ENCODE measurements around the gene NAB2.
A peak's percentile ranks its signal among the peaks of the same experiment; 100 is the strongest.
"Not testable (repeated sequence)": the region's sequence is repeated elsewhere in the genome, so short reads cannot be mapped to it uniquely, and the experiment has no call there.

The NAB2 gene

DNA sequence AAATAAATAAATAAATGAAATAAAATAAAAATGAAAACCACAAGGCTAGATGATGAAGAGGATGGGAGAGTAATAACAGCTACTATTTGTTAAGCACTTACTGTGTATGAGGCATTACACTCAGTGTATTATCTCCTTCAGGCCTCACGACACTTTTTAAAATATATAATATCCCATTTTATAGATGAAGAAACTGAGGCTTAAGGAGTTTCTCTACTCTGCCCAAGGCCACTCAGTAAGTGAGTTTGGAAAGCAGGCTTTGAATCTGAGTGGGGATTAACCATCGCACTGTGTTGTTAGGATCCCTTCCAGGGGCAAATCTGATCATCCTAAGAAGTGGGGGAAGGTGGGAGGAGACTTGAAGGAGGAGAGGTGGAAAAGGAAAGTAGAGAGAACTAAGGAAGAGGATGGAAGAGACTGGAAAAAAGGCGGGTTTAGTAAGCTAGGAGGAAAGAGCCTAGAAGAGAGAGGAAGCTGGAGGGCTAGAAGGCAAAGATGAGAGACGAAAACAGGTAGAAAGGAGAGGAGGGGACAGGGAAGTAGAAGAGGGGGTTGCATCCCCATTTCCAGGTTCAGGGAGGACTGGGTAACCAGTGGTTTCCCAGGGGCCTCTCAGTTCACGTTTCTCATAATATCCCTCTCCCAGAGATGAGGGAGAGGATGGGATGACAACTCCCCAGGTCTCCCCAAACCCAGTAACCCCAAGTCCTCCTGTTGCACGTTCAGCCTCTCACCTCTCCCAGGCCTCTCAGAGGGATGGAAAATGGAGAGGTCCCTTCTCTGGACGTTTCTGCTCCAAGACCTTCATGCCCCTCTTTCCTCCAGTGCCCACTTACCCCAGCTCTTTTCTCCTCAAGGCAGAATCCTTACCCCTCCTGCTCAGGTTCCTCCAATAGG, 20.5 kb downstream of the NAB2 start:
- DNase-seq (ENCODE audit: low read depth in 3 of 3, low spot score in 1 of 3), result no peak

DNA sequence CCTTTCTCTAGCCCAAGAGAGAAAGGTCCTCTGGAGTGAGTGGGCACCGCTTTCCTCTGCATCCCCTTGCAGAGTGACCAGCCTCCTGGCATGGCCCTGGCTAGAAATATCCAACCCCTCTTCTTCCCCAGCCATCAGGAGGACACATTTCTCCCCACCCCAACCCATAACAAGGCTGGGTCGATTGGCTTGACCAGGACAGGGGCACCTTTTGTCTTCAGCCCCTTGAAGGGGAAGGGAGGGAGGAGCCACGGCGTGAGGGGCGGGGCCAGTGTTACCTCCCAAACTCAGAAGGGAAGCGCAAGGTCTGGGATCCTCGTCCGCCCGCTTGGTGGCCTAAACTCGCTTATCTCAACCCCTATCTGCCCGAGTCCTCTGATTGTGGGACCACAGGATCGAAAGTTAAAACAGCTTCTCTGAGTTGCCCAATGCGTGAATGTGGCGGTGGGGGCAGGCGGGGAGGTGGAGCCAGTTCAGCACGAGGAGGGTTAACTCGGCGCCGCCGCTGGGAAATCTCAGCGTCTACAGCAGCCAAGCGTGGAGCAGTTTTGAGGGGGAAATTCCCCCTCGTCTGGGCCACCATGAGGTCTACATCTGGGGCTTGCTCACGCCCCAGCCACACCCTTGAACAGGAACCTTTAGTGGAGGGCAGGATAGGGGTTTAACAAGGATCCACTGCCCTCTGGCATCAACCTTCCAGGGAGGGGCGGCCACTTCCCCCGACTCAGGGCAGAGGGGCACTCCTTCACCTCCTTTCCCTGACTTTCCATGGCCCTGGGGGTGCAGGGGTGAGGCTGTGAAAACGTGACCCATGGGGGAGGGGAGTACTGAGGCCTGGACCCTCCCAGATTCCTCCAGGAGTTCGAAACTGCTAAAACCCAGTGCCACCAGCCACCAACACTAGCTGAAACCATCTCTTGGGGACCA, 21.5 kb downstream of the NAB2 start:
- DNase-seq (ENCODE audit: low read depth in 3 of 3, low spot score in 1 of 3), result peak; percentile 45 to 60 (median 53)

DNA sequence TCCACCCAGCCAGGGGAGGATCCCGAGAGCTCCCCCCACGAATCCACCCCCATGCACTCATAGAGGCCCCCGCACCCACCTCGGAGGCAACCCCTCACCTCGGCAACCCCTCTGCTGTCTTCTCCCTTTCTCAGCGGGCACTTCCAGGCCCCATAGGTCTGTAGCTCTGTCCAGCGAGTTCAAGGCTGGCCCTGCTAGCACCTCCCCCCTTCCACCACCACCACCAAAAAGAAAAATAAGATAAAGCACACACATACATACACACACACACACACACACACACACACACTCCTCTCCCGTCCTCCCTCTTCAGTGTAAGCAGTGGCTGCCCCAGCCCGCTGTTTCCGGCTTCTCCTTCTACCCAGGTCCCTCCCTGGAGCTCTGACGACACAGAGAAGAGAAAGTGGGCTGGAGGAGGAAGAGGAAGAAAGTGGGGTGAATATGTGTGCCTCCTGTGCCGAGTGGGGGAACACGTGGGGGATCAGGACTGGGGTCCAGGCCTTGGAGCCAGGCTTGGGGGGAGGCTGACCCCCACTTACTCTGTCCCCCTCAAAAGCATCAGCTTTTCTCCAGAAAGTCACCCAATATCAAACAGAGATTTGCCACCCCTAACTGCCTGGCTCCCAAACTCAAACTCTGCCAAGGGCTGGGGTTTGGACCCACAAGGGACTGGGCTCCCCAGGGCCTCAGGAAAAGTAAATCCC, 22.3 kb downstream of the NAB2 start, which contains the start of gene STAT6:
STAT6 (minus strand) TSS at position 332 of the 704 bp plus-strand sequence. CDS start 3,084 bp downstream, outside the sequence.
- peak; percentile 60 to 72 (median 61) for DNase-seq (ENCODE audit: low read depth in 3 of 3, low spot score in 1 of 3)

DNA sequence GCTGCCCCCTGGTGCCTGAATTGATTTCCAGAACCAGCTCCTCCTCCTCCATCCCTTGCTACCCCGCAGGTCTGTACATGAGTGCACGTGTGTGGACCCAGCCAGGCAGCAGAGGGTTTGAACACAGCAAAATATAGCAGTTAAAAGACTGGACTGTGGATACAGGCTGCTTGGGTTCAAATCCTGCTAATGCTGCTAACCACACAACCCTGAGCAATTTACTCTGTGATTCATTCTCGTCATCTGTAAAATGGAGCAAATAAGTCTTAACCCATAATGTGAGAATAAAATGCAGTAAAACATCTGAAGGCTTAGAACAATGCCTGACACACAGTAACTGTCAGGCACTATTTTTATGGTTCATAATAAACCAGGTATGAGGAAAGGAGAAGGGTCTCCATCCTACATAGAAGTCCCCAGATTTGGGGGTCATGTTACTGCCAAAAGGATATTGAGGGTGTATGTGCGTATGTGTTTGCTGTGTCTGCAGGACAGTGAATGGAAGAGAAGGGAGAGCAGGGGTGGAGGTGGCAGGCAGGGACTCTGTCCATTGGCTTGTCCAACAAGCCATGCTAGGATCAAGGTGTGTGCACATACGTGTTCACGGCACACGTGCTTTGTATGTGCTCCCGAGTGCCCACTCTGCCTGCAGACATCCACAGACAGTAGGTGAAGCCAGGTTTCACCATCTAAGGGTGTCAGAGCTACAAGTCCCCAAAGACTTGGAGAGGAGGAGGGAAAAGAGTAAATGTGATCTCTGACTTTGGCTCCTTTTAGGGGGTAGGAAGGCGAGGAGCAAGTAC, 23.8 kb downstream of the NAB2 start:
- DNase-seq (ENCODE audit: low read depth in 3 of 3, low spot score in 1 of 3), result no peak

DNA sequence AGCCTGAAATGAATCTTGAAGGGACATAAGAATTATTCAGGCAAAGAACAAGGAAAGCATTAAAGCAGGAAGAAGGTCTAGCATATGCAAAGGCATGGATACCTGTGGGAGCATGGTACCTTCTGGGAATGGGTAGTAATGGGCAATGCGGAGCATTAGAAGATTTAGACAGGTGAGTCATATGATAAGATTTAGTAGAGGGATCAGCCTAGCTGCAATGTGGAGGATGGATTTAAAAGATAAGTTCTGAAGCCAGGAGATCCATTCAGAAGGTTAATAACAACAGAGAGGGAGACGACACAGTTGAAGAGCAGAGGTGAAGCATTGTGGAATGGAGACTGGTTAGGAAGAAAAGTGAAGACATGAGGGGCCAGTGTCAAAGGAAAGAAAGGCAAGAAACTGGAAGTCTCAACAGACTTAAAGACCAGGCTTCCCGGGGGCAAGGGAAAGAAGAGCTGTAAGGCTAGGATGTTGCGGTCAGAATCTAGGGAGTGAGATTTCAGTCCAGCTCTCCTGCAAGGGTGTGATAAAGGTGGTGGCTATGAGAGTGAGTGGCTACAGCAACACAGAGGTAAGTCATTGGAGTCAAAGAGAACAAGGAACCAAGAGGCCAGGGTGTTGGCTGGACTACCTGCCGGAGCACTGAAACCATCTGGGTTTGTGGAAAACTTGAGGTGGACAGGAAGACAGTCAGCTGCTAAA, 27.8 kb downstream of the NAB2 start:
- DNase-seq (ENCODE audit: low read depth in 3 of 3, low spot score in 1 of 3), result no peak

DNA sequence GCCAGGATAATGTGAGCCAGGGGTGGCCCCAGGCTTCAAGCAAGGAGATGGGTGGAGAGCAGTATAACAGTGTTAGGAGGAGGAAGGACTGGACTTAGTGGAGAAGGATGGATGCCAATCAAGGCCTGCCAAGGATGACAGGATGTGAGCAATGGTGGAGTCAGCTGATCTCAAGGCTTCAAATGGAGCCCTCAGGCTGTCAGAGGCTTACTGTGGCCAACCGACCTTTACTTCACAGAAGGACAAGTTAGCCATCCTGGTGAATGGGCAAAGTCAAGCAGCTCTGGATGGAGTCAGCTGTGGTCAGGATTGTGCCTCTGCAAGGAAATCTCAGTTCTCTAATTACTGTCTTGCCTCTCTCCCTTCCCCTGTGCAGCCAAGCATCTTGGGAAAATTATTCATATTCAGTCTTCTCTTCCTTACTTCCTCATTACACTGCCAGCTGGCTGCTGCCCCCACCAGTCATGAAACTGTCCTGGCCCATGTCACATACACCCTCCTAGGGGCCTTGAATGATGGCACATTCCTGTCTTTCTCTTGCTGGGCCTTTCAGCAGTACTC, 29.9 kb downstream of the NAB2 start:
- no peak for DNase-seq (ENCODE audit: low read depth in 3 of 3, low spot score in 1 of 3)

DNA sequence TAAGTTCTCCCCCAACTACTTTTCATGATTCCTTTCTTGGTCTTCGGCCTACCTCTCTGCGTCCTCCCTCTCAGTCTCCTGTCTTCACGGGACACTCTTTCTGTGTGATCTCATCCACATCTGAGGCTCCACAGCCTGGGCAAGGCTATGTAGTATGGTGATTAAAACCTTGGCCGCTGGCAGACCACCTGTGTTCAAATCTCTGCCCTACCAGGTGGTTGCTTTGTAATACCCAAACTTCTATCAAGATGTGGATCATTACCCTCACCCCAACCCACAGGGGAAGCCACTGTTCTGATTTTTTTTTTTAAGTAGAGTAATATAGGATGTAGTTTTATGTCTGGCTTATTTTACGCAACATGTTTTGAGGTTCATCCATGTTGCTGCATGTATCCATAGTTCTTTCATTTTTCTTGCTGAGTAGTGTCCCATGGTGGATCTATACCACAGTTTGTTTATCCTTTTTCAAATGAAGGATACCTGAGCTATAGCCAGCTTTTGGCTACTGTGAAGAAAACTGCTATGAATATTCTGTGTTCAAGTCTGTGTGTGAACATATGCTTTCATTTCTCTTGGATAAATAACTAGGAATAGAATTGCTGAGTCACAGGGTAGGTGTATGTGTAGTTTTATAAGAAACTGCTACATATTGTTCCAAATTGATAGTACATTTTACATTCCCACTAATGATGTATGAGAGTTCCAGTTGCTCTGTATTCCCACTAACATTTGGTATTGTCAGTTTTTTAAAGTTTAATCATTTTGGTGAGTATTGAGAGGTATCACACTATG, 30.6 kb downstream of the NAB2 start:
- no peak for DNase-seq (ENCODE audit: low read depth in 3 of 3, low spot score in 1 of 3)

DNA sequence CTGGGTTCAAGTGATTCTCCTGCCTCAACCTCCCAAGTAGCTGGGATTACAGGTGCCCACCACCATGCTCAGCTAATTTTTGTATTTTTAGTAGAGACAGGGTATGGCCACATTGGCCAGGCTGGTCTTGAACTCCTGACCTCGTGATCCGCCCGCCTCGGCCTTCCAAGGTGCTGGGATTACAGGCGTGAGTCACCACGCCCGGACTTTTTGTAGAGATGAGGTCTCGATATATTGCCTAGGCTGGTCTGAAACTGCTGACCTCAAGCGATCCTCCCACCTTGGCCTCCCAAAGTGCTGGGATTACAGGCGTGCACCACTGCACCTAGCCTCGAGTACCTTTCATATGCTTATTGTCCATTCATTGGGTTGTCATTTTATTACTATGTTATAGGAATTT, 31.8 kb downstream of the NAB2 start:
- not testable (repeated sequence) for DNase-seq (ENCODE audit: low read depth in 3 of 3, low spot score in 1 of 3)

DNA sequence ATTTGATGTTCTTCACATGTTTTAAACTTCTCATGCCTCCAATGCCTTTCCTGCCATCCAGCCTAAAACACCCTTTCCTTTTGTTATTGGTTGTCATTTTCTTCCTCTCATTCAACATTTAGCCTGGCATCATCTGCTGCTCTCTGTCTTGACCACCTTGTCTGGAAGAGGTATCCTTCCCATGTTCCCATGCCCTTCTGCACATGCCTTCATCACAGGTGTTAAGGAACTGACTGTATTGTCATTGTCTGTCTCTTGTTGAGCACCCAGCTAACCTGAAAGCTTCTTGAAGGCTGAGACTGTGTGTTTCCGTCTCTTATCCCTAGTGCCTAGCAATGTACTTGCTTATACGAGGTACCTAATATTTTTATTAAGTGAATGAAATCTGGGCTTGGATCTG, 34.9 kb downstream of the NAB2 start:
- no peak for DNase-seq (ENCODE audit: low read depth in 3 of 3, low spot score in 1 of 3)

DNA sequence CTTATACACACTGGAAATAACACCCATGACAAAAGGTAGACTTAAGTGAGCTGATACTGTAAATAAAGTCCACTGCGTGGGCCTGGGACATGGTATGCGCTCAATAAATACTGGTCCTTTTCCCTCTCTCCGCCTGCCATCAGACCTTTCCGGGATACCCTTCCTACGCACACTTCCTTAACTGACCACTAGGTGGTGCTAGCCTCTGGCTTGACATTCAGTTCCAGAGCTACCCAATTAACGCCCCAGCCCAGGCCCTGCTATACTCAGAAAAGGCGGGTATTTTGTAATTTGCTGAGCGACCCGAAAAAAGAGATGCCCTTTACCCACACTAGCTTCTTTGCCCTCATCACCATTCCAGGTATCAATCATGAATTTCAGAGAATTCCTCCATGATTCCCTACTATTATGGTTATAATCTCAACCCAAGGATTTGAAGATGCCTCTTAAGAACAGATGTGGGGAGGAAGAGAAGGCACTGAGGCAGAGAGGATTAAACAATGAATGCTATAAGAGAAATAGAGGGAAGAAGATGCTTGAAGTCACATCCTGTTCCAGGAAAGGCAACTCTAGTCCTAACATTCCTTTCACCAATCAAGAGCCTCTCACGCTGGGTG, 35.5 kb downstream of the NAB2 start:
- peak; percentile 38 to 58 (median 46) for DNase-seq (ENCODE audit: low read depth in 3 of 3, low spot score in 1 of 3)

DNA sequence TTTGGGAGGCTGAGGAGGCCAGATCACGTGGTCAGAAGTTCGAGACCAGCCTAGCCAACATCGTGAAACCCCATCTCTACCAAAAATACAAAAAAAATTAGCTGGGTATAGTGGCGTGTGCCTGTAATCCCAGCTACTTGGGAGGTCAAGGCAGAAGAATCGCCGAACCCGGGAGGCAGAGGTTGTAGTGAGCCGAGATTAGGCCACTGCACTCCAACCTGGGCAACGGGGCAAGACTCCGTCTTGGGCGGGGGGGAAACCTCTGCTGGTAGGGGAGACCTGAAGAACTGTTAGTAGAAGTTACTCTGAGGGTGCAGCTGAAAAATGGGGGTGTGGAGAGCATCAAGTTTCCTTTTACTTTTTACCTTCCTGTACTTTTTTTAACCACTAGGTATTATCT, 37.1 kb downstream of the NAB2 start:
- DNase-seq (ENCODE audit: low read depth in 3 of 3, low spot score in 1 of 3), result no peak

DNA sequence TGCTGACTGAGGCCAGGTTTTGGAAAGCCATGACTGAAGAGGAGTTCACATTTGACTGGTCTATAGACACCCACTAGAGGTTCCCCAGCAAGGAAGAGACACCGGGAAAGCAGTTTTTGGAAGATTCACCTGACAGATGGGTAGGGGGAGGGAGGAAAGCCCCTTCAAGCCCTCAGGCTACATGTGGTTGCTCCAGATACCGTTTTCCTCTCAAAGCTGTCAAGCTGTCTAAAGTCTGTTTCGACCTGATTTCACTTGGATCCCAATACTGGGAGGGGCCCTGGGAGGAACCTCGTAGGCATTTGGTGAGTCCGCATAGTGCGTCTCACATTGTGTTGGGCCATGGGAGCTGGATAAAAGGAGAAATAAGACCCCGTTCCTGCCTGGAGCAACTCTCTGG, 37.6 kb downstream of the NAB2 start:
- DNase-seq (ENCODE audit: low read depth in 3 of 3, low spot score in 1 of 3), result no peak

DNA sequence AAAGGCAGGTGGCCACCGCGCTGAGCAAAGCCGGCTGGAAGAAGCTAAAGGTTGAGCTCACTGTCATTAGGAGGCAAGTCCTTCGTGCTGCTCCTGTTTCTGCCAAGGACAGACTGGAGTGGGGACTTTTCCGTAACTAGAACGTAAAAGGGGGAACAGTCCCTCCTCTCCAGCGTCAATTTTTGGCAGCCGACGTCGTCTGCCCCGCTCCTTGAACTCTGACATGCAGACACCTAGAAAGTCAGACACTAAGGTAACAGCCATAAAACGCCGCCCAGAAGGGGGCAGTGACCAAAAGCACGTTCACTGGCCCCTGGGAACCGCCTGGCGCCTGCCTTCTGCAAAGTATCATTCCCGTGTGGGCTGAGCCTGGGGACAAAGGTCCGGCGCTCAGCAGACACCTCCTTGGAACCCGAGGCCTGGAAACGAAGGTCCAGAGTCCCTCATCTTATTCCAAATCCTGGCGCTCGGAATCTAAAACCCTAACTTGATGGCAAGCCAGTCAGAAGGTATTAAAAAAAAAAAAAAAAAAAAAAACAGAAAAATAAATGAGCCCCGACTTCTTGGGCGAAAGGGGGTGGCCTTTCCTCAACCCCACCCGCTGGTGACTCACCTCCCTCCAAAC, 38.3 kb downstream of the NAB2 start:
- DNase-seq (ENCODE audit: low read depth in 3 of 3, low spot score in 1 of 3), result peak in 1 of 3 donors; percentile 16

DNA sequence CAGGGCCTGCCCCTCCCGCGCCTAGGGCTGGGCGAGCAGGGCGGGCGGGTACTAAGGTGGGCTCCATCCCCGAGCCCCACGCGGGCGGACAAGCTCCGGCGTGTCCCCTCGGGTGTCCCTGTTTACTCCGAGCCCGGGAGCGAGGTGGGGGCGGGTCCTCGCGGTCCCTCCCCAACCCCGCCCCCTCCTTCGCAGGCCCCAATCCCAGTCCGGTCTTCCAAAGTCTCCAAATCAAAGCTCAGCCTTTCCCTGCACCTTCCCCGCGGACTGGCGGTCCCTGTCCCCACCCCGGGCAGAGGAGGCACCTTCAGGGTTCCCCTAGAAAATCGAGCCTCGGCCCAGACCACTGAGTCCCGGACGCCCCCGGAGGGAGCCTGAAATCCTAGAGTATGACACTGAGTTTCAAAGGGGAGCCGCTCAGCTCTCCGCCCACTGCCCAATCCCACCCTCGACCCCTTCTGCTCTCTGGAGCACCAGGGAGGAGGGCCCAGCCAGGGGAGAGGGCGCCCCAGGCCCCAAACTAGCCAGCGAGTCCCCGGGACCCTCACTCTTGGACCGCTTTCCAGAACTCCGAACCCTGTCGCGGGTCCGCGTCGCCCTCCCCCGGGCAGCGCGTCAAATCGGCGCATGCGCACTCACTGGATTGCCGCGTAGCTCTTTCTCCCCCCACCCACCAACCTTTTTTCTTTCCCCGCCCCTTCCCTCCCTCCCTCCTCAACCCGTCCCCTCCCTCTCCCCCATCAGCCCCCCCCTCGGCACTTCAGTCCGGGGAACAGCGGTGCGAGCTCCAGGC, 39.0 kb downstream of the NAB2 start, which contains the start of gene LRP1:
LRP1 (plus strand) TSS at position 758 of the 793 bp plus-strand sequence. CDS start 482 bp downstream, outside the sequence.
- peak; percentile 46 to 71 (median 70) for DNase-seq (ENCODE audit: low read depth in 3 of 3, low spot score in 1 of 3)

DNA sequence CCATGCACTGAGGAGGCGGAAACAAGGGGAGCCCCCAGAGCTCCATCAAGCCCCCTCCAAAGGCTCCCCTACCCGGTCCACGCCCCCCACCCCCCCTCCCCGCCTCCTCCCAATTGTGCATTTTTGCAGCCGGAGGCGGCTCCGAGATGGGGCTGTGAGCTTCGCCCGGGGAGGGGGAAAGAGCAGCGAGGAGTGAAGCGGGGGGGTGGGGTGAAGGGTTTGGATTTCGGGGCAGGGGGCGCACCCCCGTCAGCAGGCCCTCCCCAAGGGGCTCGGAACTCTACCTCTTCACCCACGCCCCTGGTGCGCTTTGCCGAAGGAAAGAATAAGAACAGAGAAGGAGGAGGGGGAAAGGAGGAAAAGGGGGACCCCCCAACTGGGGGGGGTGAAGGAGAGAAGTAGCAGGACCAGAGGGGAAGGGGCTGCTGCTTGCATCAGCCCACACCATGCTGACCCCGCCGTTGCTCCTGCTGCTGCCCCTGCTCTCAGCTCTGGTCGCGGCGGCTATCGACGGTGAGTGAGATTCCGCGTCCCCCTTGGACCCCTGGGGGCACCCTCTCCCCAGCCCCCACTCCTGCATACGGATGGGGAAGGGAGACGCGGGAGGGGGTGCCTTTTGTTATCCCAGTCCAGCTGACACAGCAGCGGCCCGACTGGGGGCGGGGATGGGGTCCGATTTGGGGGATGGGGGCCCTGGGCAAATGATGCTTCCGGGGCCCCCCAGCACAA, 39.8 kb downstream of the NAB2 start:
- no peak for DNase-seq (ENCODE audit: low read depth in 3 of 3, low spot score in 1 of 3)

DNA sequence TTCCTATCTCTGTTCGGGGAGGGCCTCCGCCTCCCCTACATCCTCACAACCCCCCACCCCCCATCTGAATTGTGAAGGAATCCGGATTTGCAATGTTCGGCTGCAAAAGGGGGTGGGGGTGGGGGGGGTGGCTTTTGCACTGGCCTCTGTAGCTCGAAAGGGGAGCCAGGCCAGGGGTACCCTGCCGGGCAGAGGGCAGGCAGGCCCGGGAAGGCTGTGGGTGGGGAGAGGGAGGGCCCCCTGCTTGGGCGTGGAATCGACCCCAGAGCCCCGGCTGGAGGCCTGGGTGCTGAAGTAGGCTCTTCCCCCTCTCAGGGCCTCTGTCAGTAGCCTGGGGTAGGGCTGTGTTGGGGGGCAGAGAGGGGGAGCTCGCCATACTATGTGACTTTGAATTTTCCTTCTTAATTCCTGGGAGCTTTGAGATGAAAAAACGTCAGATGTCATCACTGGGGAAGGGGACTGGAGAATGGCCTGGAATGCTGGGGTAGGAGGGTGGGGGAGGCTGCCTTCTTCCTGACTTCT, 40.5 kb downstream of the NAB2 start:
- DNase-seq (ENCODE audit: low read depth in 3 of 3, low spot score in 1 of 3), result no peak
